GM12875 (cell line): Measurements from ENCODE around the gene ZNF415.
"Not testable (repeated sequence)": the region's sequence is repeated elsewhere in the genome, so short reads cannot be mapped to it uniquely, and the experiment has no call there.

Experiments used
- H3K4me3 ChIP-seq: one replicate; pipeline ENCODE4 v1.5.1; 2011; ENCODE audit warnings: low read depth, low read length, control low read depth
- CTCF ChIP-seq: IDR thresholded peaks from 2 replicates; pipeline ENCODE4 v1.5.1; 2011; ENCODE audit warnings: low read depth, mild to moderate bottlenecking, control low read depth, inconsistent platforms, low read length, moderate library complexity, borderline replicate concordance; ENCODE audit not compliant: insufficient read depth

Gene ZNF415

GRCh38 chr19:53131085-53131590 lies 1.6 kb downstream of the ZNF415 start:
- TF ChIP-seq CTCF: no peak
- no peak overlapping the region for H3K4me3 ChIP-seq

- no peak overlapping the region for H3K4me3 ChIP-seq
- TF ChIP-seq CTCF: no peak
Measured at GRCh38 chr19:53130506-53130905, 2.2 kb downstream of the ZNF415 start.

- not testable (repeated sequence) for H3K4me3 ChIP-seq
Measured at GRCh38 chr19:53126733-53127526, 5.8 kb downstream of the ZNF415 start.

GRCh38 chr19:53123400-53123799 lies 9.3 kb downstream of the ZNF415 start:
- TF ChIP-seq CTCF: no peak
- no peak overlapping the region for H3K4me3 ChIP-seq

DNA sequence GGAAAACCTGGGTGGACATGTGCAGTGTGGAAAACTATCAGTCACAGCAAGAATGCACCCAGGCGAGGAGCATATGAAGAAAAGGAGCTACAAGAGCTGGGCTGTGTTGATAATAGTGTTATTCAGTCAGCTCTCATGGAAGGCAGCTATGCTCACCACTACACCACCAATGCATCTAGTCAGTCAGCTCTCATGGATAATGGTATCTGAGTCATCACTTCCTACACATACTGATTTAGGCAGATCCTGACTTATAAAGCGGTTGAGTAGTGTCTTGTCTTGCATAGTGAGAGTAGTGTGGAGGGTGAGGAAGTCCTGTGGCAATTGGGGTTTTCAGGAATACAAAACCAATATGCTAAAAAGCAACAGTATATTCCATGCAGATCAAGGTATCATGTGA lies 20.4 kb downstream of the ZNF415 start:
- no peak for TF ChIP-seq CTCF
- H3K4me3 ChIP-seq: no peak overlapping the region

DNA sequence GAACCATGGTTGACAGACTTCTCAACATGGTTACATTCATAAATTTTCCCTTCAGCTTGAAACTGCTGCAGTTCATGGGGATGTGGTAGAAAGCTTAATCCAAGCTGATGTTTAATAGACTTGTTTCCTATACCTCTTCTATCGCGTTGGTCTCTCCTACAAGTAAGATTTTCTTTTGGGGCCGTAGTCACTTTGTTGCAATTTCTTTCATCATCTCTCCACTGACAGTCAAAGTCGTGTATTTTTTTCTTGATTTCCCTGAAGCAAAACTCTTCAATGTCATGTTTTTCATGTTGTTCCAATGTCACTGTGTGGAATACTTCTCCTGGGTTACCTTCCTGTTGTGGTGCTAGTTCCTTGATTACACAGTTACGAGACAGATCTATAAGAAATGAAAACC lies 23.2 kb downstream of the ZNF415 start:
- TF ChIP-seq CTCF: no peak
- no peak overlapping the region for H3K4me3 ChIP-seq

DNA sequence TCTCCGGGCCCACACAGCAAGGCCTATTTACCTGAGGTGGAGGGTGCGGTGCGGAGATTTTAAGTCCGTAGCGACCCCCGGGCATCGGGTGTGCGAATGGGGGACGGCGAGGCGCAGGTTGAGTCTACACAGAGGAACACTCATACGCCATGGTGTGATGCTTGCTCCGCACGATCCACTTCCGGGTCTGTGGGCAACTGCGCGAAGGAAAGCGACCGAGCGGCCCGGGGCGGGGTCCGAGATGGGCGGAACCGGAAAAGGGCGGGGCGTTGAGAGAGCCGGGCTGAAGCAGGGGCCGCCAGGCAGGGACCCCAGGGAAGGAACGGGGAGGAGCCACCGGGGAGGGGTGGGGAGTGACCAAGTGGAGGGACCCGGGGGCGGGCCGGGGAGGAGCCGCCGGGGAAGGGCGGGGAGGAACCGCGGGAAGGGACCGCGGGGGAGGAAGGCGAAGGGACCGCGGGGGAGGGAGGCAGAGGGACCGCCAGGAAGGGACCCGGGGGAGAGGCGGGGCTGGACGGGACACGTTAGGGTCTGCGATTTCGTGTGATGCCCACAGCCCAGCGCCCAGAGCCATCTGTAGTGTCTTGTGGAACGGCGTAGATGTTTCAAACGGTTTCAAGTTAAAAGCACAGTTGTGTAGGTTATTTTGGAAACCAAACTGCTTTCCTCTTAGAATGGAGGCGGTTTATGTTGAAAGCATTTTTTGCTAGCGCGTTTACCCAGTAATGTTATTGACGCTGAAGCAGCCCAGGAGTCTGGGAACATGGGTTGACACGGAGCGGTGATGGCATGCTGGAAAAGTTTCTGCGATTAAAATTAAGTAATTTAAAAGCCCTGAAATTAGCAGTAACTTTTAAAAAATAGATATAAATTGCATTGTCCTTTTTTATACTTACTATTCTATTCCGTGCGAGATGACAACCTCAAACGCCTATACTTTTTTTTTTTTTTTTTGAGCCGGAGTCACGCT lies 29.2 kb downstream of the ZNF415 start, which contains the start of gene ZNF160:
TSS of gene ZNF160 (minus strand) at position 189 of the 970 bp plus-strand sequence. CDS start 17,146 bp downstream, outside the sequence.
- TF ChIP-seq CTCF: no peak
- H3K4me3 ChIP-seq: peak within 1 kb of the TSS; percentile 90
